H1 (cell line): ENCODE data around the gene GPR35.

Experiments used
- BRCA1 ChIP-seq: IDR thresholded peaks from 2 replicates; pipeline ENCODE4 v1.6.1; 2012; ENCODE audit warnings: low read depth, low read length, improper control_type of control experiment
- EP300 ChIP-seq, 2 experiments: IDR thresholded peaks; 1 replicate in 1 of 2; 2 replicates in 1 of 2; pipeline ENCODE4 v1.6.1; 2011 to 2012; ENCODE audit warnings: low read depth in 2 of 2, low read length in 2 of 2, mild to moderate bottlenecking in 2 of 2, borderline replicate concordance in 1 of 2, inconsistent platforms in 1 of 2, moderate library complexity in 1 of 2
- EZH2 ChIP-seq: fragments of 200-600 bp; sonication (generic); IDR thresholded peaks from 2 replicates; pipeline ENCODE4 v1.7.1; 2012; ENCODE audit warnings: low read depth, mild to moderate bottlenecking, moderate library complexity, low read length, inconsistent platforms; ENCODE audit not compliant: severe bottlenecking
- JUN ChIP-seq: IDR thresholded peaks from 2 replicates; pipeline ENCODE4 v1.6.1; 2011; ENCODE audit warnings: low read depth, mild to moderate bottlenecking, improper control_type of control experiment, low read length
- JUND ChIP-seq: IDR thresholded peaks from 2 replicates; pipeline ENCODE4 v1.6.1; 2011; ENCODE audit warnings: mild to moderate bottlenecking, improper control_type of control experiment, low read length
- KDM1A ChIP-seq: fragments of 200-600, 300-600 bp; sonication (generic); IDR thresholded peaks from 2 replicates; pipeline ENCODE4 v1.7.1; 2016; ENCODE audit warnings: mild to moderate bottlenecking, low read length, borderline replicate concordance
- POLR2AphosphoS5 ChIP-seq: IDR thresholded peaks from 2 replicates; pipeline ENCODE4 v1.6.1; 2011; ENCODE audit warnings: low read depth, low read length
- TEAD4 ChIP-seq: IDR thresholded peaks from 2 replicates; pipeline ENCODE4 v1.6.1; 2012; ENCODE audit warnings: low read depth, low read length, inconsistent platforms, mixed read lengths
- TF ChIP-seq, protein P1 (sequence below), 3 experiments: IDR thresholded peaks; 1 replicate in 2 of 3; 2 replicates in 1 of 3; pipeline versions ENCODE4 v1.5.1 to v1.6.1; 2011; ENCODE audit warnings: low read length in 3 of 3, mild to moderate bottlenecking in 3 of 3, inconsistent platforms in 2 of 3, low read depth in 1 of 3, moderate library complexity in 1 of 3; ENCODE audit not compliant: insufficient read depth in 1 of 3; ENCODE audit errors: control extremely low read depth in 1 of 3

DNA sequence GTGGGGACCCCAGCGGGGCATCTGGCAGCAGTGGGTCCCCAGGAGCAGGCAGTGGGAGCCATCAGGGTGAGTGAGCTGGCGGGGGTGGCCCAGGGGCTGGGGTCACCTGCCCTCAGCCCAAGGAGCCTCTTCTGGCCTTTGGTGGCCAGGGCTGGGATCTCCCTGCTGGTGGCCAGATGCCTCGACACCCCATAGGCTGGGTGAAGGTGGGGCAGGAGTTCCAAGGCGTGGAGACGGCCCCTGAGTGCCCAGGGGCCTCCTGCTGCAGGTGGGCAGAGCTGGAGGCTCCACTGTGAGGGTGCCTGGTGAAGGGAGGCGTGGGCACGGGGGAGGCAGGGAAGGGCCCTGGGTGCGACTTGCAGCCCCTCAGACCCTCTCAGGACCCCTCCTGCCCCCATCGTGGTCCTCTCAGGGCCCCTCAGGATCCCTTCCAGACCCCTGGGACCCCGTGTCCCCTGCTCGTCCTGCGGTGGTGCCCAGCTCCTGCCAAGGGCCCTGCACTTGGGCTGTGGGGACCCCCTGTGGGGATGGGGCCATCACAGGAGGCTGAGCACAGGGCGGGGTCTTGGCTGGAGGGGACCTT lies 5.0 kb upstream of the GPR35 start:
- no peak for TF ChIP-seq EZH2
- TF ChIP-seq KDM1A = no peak
- TF ChIP-seq JUND = no peak
- TF ChIP-seq, protein P1, sequence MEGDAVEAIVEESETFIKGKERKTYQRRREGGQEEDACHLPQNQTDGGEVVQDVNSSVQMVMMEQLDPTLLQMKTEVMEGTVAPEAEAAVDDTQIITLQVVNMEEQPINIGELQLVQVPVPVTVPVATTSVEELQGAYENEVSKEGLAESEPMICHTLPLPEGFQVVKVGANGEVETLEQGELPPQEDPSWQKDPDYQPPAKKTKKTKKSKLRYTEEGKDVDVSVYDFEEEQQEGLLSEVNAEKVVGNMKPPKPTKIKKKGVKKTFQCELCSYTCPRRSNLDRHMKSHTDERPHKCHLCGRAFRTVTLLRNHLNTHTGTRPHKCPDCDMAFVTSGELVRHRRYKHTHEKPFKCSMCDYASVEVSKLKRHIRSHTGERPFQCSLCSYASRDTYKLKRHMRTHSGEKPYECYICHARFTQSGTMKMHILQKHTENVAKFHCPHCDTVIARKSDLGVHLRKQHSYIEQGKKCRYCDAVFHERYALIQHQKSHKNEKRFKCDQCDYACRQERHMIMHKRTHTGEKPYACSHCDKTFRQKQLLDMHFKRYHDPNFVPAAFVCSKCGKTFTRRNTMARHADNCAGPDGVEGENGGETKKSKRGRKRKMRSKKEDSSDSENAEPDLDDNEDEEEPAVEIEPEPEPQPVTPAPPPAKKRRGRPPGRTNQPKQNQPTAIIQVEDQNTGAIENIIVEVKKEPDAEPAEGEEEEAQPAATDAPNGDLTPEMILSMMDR (IDR thresholded peaks at IDR 0.05; ENCODE audit: control extremely low read depth in 1 of 3, insufficient read depth in 1 of 3, low read depth in 1 of 3, low read length in 3 of 3) = no peak
- TF ChIP-seq JUN = no peak
- TF ChIP-seq POLR2AphosphoS5 = no peak
- TF ChIP-seq TEAD4 = no peak
- TF ChIP-seq BRCA1 = no peak
- TF ChIP-seq EP300 (IDR thresholded peaks at IDR 0.05; ENCODE audit: borderline replicate concordance in 1 of 2, low read depth in 2 of 2, low read length in 2 of 2) = no peak
